Right ventricle myocardium inferior (tissue), 1 donor: ENCODE data around the gene DOCK1. TPM values are rescaled to one million over a fixed set of nuclear protein-coding genes. Genes with fewer than 3 reads are reported as not detected.

Source experiments
- ATAC-seq: fragments of 200-7000 bp; cut with Tn5 transposase; one replicate; pipeline ENCODE4 v1.9.1; 2020; ENCODE audit warnings: mild to moderate bottlenecking, moderate library complexity
- DNase-seq: peaks from one replicate; pipeline ENCODE4 v3.0.0; 2021; ENCODE audit errors: missing footprints
- intact Hi-C: fragments of 100-400 bp; cut with DNase I; formaldehyde crosslinking; loops from one replicate; pipeline ENCODE4 v1.11.0; 2022
- total RNA-seq: library from RNA; stranded (reverse); fragmentation: NEBNext Ultra II Directional; extraction: Animal tissue kit (Norgen Biotek cat#: 25700); gene quantifications from one replicate; pipeline ENCODE4 v1.2.1, GENCODE V29; 2021
- donor health status: DM: no; HTN: yes; CAD: no; lungs with severe emphysema.

Gene DOCK1
- total RNA-seq, 1 donor from 2014 or later = 16.8 TPM

DNA sequence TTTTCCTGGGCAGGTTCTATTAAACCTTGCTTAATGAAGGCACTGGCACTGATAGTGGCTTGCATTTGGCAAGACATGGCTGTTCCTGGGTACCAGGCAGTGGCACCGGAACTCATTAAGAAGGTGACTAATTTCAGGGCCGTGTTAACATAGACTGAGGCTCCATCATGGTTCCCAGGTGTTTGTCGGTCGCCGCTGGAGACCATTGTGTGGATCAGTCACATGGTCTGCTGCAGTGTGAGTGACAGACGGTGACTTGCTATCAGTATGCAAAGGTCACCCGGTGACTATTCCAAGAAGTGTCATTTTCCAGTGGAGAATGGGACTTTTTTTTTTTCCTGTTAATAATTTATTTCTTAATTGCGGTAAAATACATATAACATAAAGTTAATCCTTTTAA is 184.9 kb downstream of the DOCK1 start:
- no peak for ATAC-seq
- intact Hi-C loops = no loop called here
- no peak for DNase-seq

GRCh38 chr10:127091354-127091753 is 186.1 kb downstream of the DOCK1 start:
- ATAC-seq (no peak), DNase-seq (no peak)

GRCh38 chr10:127092916-127093315 is 187.7 kb downstream of the DOCK1 start:
- DNase-seq (no peak), ATAC-seq (no peak)
- intact Hi-C loops = no loop called here

More at GRCh38 chr10:127091354-127091753, 186.1 kb downstream of the DOCK1 start:
- intact Hi-C loops = no loop called here

DNA sequence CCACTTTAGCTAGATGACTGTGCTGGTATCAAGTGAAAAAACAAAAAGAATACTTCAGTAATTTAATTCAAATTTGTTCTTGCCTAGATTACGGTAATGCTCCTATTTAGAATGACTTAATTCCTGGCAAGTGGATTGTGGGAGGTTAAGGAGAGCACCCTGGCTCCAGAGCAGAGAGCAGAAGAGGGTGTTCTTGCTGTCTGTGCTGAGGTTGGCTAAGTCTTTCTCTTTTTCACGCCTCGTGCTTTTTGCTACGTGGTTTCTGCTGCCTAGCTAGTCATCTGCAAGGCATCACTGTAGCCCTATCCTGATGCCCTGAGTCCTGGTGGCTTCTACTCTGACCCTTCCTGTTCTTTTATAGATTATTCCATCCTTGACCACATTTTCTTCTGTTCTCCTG is 189.8 kb downstream of the DOCK1 start:
- no peak for ATAC-seq
- intact Hi-C loops = no loop called here
- no peak for DNase-seq

GRCh38 chr10:127100983-127101615 is 195.9 kb downstream of the DOCK1 start:
- DNase-seq = no peak
- intact Hi-C loops = no loop called here
- ATAC-seq = no peak

- intact Hi-C loops = no loop called here
- ATAC-seq (no peak), DNase-seq (no peak)
Measured at GRCh38 chr10:127102176-127102575, 196.9 kb downstream of the DOCK1 start.

DNA sequence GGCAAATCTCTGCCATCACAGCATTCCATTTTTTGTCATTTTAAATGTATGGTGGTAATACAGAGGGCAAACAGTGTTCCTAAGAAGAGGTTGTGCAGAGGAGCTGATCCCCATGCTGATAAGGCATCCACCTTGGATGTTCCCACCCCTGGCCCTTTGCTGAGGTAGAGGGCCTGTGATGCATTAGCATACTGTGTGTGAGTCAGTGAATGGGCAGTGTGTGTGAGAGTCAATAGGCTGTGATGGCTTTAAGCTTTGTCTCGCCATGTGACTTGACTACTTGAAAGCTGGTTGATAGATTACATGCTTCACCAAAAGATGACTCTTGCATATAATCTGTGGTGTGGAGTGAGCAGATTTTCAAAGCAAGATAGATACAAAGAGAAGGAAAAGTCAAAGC is 209.9 kb downstream of the DOCK1 start:
- intact Hi-C loops = no loop called here
- DNase-seq (no peak), ATAC-seq (no peak)

DNA sequence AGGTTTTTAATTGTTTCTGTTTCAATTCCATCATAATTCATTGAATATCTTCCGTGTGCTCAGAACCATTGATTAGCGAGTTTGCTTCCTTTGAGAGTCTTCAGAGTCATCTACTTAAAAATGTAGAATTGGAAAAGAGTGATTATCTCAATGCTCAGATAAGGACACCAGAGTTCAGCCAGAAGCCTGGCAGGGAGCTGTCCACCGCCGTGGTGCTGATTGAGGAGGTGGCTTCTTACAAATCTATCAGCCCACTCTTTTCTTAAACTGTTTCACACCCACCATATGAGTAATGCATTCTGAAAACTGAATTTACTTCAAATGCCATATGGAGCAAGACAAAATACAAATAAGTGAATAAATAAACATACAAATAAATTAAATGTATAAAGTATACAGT is 211.9 kb downstream of the DOCK1 start:
- no peak for DNase-seq
- intact Hi-C loops = no loop called here
- no peak for ATAC-seq

DNA sequence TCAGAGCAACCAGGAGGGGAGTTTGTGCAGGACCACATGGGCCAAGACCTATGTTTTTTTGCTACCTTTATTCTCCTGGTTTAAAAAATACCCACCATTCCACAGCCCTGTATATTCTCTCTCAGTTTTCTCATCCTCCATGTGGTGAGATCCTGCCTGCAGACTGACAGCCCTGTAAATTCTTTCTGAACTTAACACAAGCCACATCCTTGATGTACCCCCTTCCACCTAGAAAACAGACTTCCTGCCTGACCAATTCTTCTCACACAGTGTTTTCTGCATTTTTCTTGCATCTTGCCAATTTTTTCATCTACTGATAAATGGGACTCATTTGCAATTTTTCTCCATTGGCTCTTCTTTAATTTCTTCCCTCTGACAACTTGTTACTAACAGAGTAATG is 212.8 kb downstream of the DOCK1 start:
- intact Hi-C loops = no loop called here
- ATAC-seq = no peak
- DNase-seq = no peak

- DNase-seq = no peak
- intact Hi-C loops = no loop called here
- ATAC-seq = no peak
Measured at GRCh38 chr10:127119936-127120335, 214.7 kb downstream of the DOCK1 start.

GRCh38 chr10:127122831-127123230 is 217.6 kb downstream of the DOCK1 start:
- DNase-seq (no peak), ATAC-seq (no peak)
- intact Hi-C loops = no loop called here

DNA sequence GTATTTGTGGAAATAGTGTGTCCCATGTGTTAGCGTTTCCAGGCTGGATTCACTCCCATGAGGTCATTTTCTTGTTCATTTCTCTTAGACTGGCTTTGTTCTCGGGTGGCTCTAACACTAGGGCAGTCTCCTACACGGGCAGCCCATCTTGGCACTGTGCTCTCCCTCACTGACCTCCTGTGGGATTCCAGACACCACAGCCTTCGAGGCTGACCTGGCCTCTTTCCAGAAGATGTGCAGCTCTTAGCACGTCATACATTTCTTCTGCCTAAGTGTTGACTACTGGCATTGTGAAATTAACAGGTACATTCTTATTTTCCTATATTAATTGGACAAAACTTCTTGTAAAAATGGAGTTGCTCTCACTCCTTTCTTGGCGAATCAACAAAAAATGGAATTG is 218.4 kb downstream of the DOCK1 start:
- intact Hi-C loops = no loop called here
- DNase-seq (no peak), ATAC-seq (no peak)

DNA sequence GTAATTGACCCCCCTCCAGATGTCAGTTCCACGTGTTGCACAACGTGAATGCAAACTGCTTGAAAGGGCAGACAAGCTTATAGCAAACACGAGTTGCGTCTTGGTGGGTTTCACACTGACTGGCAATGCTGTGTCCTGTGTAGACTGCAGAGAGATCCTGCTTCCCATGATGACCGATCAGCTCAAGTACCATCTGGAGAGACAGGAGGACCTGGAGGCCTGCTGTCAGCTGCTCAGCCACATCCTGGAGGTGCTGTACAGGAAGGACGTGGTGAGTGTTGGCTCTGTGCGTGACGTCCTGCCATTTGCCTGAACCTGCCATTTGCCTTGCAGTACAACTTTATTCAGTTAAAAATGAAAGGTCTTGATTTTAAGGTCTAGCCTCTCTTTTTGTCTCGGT is 220.1 kb downstream of the DOCK1 start:
- DNase-seq (no peak), ATAC-seq (no peak)
- intact Hi-C loops = no loop called here

DNA sequence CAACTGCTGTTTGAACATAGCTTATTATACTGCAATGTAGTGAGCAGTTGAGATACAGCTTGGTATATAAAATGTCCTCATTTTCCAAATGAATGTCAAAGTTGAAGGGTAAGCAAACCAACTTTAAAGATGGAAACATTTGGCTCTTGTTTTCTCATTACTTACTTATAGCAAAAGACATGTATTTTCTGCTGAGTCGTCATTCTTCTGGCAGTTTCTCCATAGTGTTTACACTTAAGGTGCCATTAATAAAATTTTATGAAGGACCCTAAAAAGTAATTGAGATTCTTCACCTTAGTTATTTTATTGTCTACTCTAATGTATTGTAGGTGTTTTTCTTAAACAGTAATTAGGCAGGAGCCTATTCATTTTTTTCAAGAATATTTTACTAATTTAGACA is 222.6 kb downstream of the DOCK1 start:
- ATAC-seq = no peak
- intact Hi-C loops = no loop called here
- no peak for DNase-seq

DNA sequence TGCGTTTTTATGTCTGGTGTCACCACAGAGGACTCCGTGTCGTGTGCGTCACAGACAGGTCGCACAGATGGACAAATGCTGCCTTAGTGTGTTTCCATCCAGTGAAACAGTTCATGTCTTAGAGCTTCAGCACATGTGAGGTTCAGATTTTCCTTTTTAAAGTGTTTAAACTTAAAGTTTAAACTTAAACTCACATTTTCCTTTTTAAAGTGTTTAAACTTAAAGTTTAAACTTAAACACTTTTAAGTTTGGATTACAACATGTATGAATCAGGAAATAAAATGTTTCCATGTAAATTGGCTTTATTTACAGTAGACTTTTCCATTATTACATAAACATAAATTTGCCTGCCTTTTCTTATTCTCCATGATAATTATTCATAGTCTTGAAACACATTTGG is 223.9 kb downstream of the DOCK1 start:
- intact Hi-C loops = no loop called here
- no peak for ATAC-seq
- DNase-seq = no peak

GRCh38 chr10:127132451-127132850 is 227.2 kb downstream of the DOCK1 start:
- intact Hi-C loops = no loop called here
- DNase-seq (no peak), ATAC-seq (no peak)

GRCh38 chr10:127133225-127133624 is 228.0 kb downstream of the DOCK1 start:
- ATAC-seq (no peak), DNase-seq (no peak)
- intact Hi-C loops = no loop called here

GRCh38 chr10:127133672-127134500 is 228.7 kb downstream of the DOCK1 start:
- DNase-seq = no peak
- intact Hi-C loops = no loop called here
- no peak for ATAC-seq

- no peak for ATAC-seq
- DNase-seq = no peak
- intact Hi-C loops = no loop called here
Measured at GRCh38 chr10:127135844-127136577, 230.8 kb downstream of the DOCK1 start.

DNA sequence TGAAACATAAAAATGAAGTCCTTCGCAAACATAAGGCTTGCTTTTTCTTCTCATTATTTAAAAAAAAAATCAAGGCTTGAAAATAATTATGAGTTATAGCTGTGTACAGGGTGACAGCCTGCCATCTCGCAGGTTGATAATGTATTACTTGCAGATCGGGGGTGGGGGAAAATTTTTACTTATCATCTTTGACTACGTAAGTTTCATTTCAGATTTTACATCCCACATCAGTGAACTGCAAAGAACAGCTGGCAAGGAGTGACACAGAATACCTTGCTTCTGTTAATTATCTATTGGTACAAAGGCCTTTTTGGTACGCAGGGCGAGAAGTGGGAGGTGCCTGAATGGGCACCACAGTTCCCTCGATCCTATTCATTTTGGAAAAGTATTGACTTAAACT is 232.2 kb downstream of the DOCK1 start:
- intact Hi-C loops = no loop called here
- ATAC-seq (no peak), DNase-seq (no peak)
